GM13977 (cell line): ENCODE measurements around the gene ANG.
"Not testable (repeated sequence)": the region's sequence is repeated elsewhere in the genome, so short reads cannot be mapped to it uniquely, and the experiment has no call there.

Experiments used
- DNase-seq: peaks from one replicate; pipeline ENCODE4 v3.0.0; 2012; ENCODE audit warnings: low spot score
- in situ Hi-C: fragments of 300-500 bp; cut with MboI; formaldehyde crosslinking; loops from one replicate; pipeline ENCODE4 v1.12.0; 2022; ENCODE audit warnings: low sequenced_read_pairs, low pct_unique_long_range_greater_than_20kb, mixed read lengths, inconsistent platforms; ENCODE audit not compliant: unreplicated experiment
- TF ChIP-seq, protein P1 (sequence below): IDR thresholded peaks from 2 replicates; pipeline ENCODE4 v1.5.1; 2012; ENCODE audit warnings: mild to moderate bottlenecking, control low read depth; ENCODE audit not compliant: insufficient read depth; ENCODE audit errors: extremely low read depth, missing control alignments

Gene ANG

DNA sequence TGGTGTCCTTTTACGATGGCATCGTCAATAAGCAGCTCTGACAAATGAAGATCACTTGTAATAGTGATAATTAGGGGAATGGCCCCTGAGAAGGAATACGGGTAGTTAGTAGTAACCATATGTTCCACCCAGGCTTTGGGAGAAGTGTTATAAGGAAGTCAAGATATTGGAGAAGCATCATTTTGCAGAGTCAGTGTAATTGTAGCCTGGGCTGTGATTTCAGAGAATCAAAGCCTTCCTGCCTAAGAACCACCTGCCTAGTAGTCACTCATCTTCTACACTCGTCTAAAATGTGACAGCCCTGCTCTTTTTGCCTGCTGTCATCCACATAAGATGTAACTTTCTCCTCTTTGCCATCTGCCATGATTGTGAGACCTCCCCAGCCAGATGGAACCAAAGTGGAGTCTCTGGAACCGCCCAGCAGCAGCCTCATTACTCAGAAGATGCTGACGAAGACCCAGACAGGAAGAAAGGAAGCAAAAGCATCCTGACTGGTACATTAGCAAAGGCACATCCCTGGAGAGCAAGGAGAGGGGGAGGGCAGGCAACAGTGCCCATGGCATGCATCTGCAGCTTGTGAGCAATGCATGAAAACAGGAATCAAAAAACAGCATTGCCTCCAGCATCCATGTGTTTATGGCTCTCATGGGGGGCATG lies 44.5 kb downstream of the ANG start:
- in situ Hi-C loops = no loop called here
- no peak for DNase-seq
- TF ChIP-seq, protein P1, sequence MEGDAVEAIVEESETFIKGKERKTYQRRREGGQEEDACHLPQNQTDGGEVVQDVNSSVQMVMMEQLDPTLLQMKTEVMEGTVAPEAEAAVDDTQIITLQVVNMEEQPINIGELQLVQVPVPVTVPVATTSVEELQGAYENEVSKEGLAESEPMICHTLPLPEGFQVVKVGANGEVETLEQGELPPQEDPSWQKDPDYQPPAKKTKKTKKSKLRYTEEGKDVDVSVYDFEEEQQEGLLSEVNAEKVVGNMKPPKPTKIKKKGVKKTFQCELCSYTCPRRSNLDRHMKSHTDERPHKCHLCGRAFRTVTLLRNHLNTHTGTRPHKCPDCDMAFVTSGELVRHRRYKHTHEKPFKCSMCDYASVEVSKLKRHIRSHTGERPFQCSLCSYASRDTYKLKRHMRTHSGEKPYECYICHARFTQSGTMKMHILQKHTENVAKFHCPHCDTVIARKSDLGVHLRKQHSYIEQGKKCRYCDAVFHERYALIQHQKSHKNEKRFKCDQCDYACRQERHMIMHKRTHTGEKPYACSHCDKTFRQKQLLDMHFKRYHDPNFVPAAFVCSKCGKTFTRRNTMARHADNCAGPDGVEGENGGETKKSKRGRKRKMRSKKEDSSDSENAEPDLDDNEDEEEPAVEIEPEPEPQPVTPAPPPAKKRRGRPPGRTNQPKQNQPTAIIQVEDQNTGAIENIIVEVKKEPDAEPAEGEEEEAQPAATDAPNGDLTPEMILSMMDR = no peak

DNA sequence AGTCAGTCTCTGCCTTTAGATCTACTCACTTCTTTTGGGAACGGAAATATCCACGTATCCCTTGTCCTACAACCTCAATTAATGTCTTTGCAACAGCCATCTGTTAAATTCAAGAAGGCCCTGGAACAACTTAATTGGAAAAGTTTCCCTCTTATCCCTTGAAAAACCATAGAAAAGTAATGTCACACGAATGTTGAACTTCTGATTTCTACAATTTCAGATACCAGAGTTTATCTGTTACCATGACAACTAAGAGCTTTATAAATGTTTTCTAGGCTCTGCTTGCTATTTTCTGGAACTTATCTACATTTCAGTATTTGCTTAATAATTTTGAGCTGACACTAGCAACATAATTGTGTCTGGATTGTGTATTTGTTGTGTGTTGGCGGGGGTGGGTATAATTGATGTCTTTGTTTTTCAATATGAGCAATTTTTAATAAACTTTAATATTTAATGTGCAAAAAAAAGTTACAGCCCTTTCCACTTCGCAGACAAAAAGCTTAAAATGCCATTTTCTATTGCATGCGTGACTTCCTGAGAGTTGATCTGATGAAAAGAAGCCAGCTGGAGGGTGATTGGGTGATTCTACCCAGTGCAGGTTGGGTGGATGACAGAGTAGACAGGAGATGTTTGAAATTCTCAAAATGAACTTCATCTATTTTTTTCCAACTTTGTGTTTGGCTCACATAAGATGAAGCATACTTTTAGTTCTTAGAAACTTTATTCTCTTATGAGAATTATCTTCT lies 45.3 kb downstream of the ANG start:
- in situ Hi-C loops = no loop called here
- DNase-seq = no peak
- TF ChIP-seq, protein P1 = no peak

DNA sequence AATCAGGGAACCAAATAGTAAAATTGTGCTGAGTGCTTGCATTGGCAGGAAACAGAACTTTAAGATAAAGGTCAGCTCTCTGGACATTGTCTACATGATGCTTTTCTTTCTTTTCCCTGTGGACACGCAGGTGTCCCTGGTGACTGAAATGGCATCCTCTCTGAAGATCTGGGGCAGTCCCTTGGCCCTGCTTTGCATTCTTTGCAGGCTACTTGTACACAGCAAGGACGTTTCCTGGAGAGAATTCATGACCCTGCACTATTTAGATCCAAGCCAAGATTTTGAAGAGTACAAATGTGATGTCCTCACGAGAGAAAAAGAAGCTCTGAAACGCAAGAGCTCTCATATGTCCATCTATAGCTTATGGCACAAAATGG lies 45.9 kb downstream of the ANG start:
- in situ Hi-C loops = no loop called here
- TF ChIP-seq, protein P1 = no peak

DNA sequence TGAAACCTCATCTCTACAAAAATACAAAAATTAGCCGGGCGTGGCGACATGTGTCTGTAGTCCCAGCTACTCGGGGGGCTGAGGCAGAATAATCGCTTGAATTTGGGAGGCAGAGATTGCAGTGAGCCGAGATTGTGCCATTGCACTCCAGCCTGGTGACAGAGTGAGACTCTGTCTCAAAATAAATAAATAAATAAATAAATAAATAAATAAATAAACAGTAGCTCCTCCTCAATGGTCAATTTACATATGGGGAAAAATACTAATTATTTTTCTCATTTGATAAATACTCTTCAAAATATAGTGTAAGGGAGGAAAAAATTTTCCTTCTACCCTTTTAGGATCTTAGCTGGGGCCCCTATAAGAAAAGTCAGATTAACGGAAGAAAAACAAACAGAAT lies 49.7 kb downstream of the ANG start:
- DNase-seq, in situ Hi-C loops: not testable (repeated sequence)

More for the DNA sequence above, 45.9 kb downstream of the ANG start:
- DNase-seq = no peak

DNA sequence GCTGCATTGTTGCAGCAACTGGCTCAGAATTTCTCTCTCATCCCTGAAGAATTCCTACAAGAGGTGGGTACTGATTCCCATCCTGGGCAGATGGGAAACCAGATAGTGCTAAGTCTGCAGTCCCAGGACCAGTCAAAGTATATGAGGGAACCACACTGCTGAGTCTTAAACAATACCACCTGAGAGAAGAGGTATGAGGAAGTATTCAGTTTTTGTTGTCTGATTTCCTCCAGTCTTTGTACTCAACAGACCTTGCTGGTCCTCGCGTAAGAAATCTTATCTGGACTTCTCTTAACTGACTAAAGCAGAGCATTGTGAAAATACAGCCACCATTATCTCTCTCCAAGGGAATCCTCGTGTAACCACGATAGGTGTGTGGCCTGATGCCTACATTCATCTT lies 53.6 kb downstream of the ANG start:
- TF ChIP-seq, protein P1 = no peak
- DNase-seq = no peak
- in situ Hi-C loops = no loop called here

DNA sequence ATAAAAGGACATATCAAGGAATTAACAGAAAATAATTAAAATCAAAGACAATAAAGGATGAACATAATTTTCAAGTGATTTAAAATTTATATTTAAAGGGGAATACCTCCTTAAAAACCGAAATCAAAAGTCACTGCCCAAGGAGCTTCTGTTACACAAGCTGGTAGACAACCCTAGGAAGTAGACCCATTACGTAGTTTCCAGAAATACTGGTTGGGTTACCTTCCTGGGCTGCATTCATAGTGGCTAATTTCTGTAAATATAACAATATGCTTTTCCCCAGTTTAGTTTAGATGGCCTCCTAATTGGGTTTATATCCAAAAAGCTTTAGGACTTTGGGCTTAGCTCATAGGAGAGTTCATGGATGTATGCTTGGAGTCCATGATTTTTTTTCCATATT lies 55.0 kb downstream of the ANG start:
- in situ Hi-C loops = no loop called here
- DNase-seq = no peak
- TF ChIP-seq, protein P1 = no peak
